ENCODE measurements around the gene ZNF730. TPM values are rescaled to one million over a fixed set of nuclear protein-coding genes. Genes with fewer than 3 reads are reported as not detected.

The ZNF730 gene
- polyA plus RNA-seq, 1 experiment, result 0.63 TPM

DNA sequence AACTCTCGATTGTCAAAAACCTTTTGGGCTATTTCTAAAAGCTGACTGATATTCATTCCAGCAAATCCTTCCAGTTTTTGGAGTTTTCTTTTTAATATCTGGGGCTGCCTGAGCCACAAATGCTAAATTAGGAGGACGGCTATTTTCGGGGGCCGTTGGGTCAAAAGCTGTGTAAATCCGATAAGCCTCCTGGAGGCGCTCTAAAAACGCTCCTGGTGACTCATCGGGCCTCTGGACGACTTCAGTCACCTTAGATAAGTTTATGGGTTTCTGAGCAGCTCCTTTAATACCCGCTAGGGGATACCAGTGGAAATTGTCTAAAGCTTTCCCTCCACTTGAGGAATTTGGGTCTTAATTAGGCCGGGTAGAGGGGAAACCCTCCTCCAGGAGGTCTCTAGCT, 66.4 kb downstream of the ZNF730 start:
- POLR2A ChIA-PET, result no interaction called here
- H3K4me3 ChIP-seq (ENCODE audit: low read depth, low read length), result no peak overlapping the region
- CTCF ChIA-PET, result no interaction called here
- DNase-seq (ENCODE audit: low read depth, low spot score), result no peak
- H3K27me3 ChIP-seq (ENCODE audit: control insufficient read depth, insufficient read depth, low read length), result no peaks in the 10 kb centered on the region
- H3K27ac ChIP-seq (ENCODE audit: low read depth, low read length), result no peak overlapping the region
- peaks cover 14% of the 10 kb centered on the region; the same call in 1 of the 2 replicates for H3K9me3 ChIP-seq (ENCODE audit: control insufficient read depth, insufficient read depth, low read length)
- TF ChIP-seq, protein P1, sequence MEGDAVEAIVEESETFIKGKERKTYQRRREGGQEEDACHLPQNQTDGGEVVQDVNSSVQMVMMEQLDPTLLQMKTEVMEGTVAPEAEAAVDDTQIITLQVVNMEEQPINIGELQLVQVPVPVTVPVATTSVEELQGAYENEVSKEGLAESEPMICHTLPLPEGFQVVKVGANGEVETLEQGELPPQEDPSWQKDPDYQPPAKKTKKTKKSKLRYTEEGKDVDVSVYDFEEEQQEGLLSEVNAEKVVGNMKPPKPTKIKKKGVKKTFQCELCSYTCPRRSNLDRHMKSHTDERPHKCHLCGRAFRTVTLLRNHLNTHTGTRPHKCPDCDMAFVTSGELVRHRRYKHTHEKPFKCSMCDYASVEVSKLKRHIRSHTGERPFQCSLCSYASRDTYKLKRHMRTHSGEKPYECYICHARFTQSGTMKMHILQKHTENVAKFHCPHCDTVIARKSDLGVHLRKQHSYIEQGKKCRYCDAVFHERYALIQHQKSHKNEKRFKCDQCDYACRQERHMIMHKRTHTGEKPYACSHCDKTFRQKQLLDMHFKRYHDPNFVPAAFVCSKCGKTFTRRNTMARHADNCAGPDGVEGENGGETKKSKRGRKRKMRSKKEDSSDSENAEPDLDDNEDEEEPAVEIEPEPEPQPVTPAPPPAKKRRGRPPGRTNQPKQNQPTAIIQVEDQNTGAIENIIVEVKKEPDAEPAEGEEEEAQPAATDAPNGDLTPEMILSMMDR (IDR thresholded peaks at IDR 0.05; ENCODE audit: low read depth, low read length), result no peak

DNA sequence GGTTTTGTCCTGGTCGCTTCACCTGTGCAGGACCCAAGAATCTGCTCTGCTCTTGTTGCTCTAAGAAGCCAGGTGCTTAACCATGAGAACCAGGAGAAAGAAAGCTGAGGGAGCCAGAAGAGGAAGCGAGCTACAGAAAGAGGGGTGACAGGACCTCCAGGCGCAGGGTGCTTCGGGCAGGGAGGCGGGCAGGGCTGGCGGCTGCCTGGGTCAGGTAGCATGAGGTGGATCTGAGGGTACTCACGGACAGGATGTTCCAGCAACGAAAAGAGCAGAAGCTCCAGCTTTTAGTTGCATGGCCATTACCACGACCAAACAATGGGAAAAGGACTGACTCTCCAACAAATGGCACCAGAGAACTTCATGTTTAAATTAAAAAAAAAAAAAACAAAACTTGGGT, 73.5 kb downstream of the ZNF730 start:
- ChIA-PET CTCF (no interaction called here), POLR2A (no interaction called here)
- no peak overlapping the region for H3K27ac ChIP-seq (ENCODE audit: low read depth, low read length)
- DNase-seq (ENCODE audit: low read depth, low spot score), result no peak
- peaks cover 35% of the 10 kb centered on the region for H3K9me3 ChIP-seq (ENCODE audit: control insufficient read depth, insufficient read depth, low read length)
- no peaks in the 10 kb centered on the region for H3K27me3 ChIP-seq (ENCODE audit: control insufficient read depth, insufficient read depth, low read length)
- H3K4me3 ChIP-seq (ENCODE audit: low read depth, low read length), result no peak overlapping the region
- TF ChIP-seq, protein P1 (IDR thresholded peaks at IDR 0.05; ENCODE audit: low read depth, low read length), result no peak

Other genes starting within 250 kb of the ZNF730 start
- gene ZNF728, start 113.8 kb upstream of the ZNF730 start, polyA plus RNA-seq (2011; rRNA removed), result not detected in 2 replicates
- gene ZNF724, start 133.4 kb downstream of the ZNF730 start, polyA plus RNA-seq (2011; rRNA removed), result 0.97 and 1.1 TPM in 2 replicates